Stimulated activated CD8-positive, alpha-beta memory T cell treated with anti-CD3 and anti-CD28 coated beads, Interleukin-12 subunit alpha, Interleukin-12 subunit beta, amount 100 ng/mL, for 4 hours (primary cell): ENCODE measurements around the gene SPAAR.
A peak's percentile ranks its signal among the peaks of the same experiment; 100 is the strongest.
"Not testable (repeated sequence)": the region's sequence is repeated elsewhere in the genome, so short reads cannot be mapped to it uniquely, and the experiment has no call there.

Source experiments
- DNase-seq: peaks from one replicate; pipeline ENCODE4 v3.0.0-alpha.2; 2020; ENCODE audit warnings: low read depth

Gene SPAAR

GRCh38 chr9:35909274-35909673 lies at the start of gene SPAAR:
SPAAR (plus strand) TSS chr9:35909490; CDS start chr9:35910464, 974 bp downstream.
- no peak for DNase-seq

- no peak for DNase-seq
Measured at GRCh38 chr9:35859990-35860339, 49.3 kb upstream of the SPAAR start.

GRCh38 chr9:35861161-35861897 lies 48.0 kb upstream of the SPAAR start:
- DNase-seq = no peak

- no peak for DNase-seq
Measured at GRCh38 chr9:35862328-35862727, 47.0 kb upstream of the SPAAR start.

- no peak for DNase-seq
Measured at GRCh38 chr9:35863583-35863982, 45.7 kb upstream of the SPAAR start.

GRCh38 chr9:35864695-35865255 lies 44.5 kb upstream of the SPAAR start:
- no peak for DNase-seq

- no peak for DNase-seq
Measured at GRCh38 chr9:35867538-35867937, 41.8 kb upstream of the SPAAR start.

- DNase-seq = no peak
Measured at GRCh38 chr9:35868933-35869332, 40.4 kb upstream of the SPAAR start.

GRCh38 chr9:35869621-35870216 lies 39.6 kb upstream of the SPAAR start:
- no peak for DNase-seq

GRCh38 chr9:35870351-35870923 lies 38.9 kb upstream of the SPAAR start, which contains the start of gene OR13J1:
OR13J1 (minus strand) TSS chr9:35870401; CDS start chr9:35870401, 0 bp downstream.
- no peak for DNase-seq

GRCh38 chr9:35871545-35871944 lies 37.7 kb upstream of the SPAAR start:
- DNase-seq = no peak

- no peak for DNase-seq
Measured at GRCh38 chr9:35872505-35872904, 36.8 kb upstream of the SPAAR start.

GRCh38 chr9:35882263-35882848 lies 26.9 kb upstream of the SPAAR start:
- peak; percentile 50 for DNase-seq

GRCh38 chr9:35882996-35883395 lies 26.3 kb upstream of the SPAAR start:
- no peak for DNase-seq

GRCh38 chr9:35884908-35885307 lies 24.4 kb upstream of the SPAAR start:
- not testable (repeated sequence) for DNase-seq

- DNase-seq = no peak
Measured at GRCh38 chr9:35891646-35892045, 17.6 kb upstream of the SPAAR start.

GRCh38 chr9:35892051-35892450 lies 17.2 kb upstream of the SPAAR start:
- DNase-seq = no peak

- no peak for DNase-seq
Measured at GRCh38 chr9:35896570-35896969, 12.7 kb upstream of the SPAAR start.

- not testable (repeated sequence) for DNase-seq
Measured at GRCh38 chr9:35897376-35898099, 11.8 kb upstream of the SPAAR start.

GRCh38 chr9:35898337-35898736 lies 11.0 kb upstream of the SPAAR start:
- DNase-seq = no peak

- DNase-seq = no peak
Measured at GRCh38 chr9:35899021-35899420, 10.3 kb upstream of the SPAAR start.

GRCh38 chr9:35903049-35903448 lies 6.2 kb upstream of the SPAAR start:
- no peak for DNase-seq
